ENCODE results near the gene GFPT2. TPM values are rescaled to one million over a fixed set of nuclear protein-coding genes. Genes with fewer than 3 reads are reported as not detected.
A peak's percentile ranks its signal among the peaks of the same experiment; 100 is the strongest.

GFPT2 gene
- total and polyA plus RNA-seq, 9 of the 15 experiments (the other 6 are each of a cell fraction or from before 2014, with no cell fraction given): 0.07 to 0.14 (median 0.08) TPM; not detected in 6

DNA sequence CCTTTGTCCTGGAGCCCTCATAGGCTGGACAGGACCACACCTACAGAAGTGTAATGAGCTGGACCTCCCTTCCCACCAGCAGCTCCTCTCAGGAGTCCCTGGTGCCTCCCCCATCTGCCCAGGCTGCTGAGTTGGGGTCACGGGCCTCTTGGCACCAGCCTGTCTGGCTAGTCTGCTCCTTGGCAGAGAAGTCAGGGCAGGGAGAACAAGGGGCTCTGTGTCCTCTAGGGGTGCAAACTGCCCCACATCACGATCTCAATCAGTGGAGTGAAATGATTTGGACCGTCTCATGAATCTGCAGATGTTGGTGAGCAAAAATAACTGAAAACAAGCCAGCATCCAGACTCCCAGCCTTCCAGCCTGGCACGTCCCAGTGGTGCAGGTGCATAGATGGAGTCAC, 14.9 kb upstream of the GFPT2 start:
- POLR2A ChIA-PET: no interaction called here

DNA sequence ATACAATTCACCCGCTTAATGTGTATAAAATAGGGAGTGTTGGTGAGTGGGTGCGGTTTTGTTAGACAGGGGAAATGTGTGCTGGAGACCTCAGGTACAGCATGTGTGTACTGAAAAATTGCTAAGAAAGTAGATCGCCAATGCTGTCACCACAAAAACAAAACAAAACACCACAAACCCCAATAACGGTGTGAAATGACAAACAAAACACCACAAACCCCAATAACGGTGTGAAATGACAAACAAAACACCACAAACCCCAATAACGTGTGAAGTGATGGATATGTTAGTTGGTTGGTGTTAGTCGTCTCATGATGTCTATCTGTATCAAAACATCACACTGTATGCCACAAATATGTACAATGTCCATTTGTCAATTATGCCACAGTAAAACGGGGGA, 14.2 kb upstream of the GFPT2 start:
- BruUV-seq (replicated peaks): no TSS peak
- Histone ChIP-seq H3K27ac (ENCODE audit: extremely low read depth, low read depth, low read length) (no peak overlapping the region), H3K9me3 (replicated peaks; ENCODE audit: control insufficient read depth, insufficient read depth, low read depth, low read length) (no peaks in the 10 kb centered on the region; the same call in 1 of the 2 replicates), H3K4me1 (replicated peaks in 1 of 2; ENCODE audit: control insufficient read depth in 2 of 2, insufficient read depth in 2 of 2, low read length in 2 of 2) (no peaks in the 10 kb centered on the region), H3K9ac (ENCODE audit: insufficient read depth in 1 of 2, low read depth in 2 of 2, low read length in 2 of 2) (no peak overlapping the region), H2AFZ (ENCODE audit: low read depth, low read length) (no peak overlapping the region), H4K20me1 (replicated peaks; ENCODE audit: control insufficient read depth, insufficient read depth, low read length) (0 out of 2 replicates have a peak, but pooled peaks cover 9% of the 10 kb centered on the region), H3K4me2 (ENCODE audit: insufficient read depth, low read length) (no peak overlapping the region), H3K4me3 (no peak overlapping the region), H3K36me3 (ENCODE audit: control insufficient read depth, insufficient read depth, low read length) (no peaks in the 10 kb centered on the region), H3K79me2 (ENCODE audit: control insufficient read depth, insufficient read depth, low read length) (no peaks in the 10 kb centered on the region), H3K27me3 (ENCODE audit: control insufficient read depth in 2 of 2, insufficient read depth in 2 of 2, low read length in 2 of 2) (peaks cover 41 to 68% of the 10 kb centered on the region in 2 experiments), H3K9me1 (ENCODE audit: control insufficient read depth, insufficient read depth, low read length) (no peaks in the 10 kb centered on the region)
- in situ Hi-C loops (cut with MboI): no loop called here
- no peak for FAIRE-seq
- intact Hi-C loops (cut with micrococcal nuclease): no loop called here
- no peak for DNase-seq (ENCODE audit: extremely low read depth in 1 of 4, low spot score in 3 of 4)
- 2% methylated on average over 8 of the region's 8 CpGs for WGBS (ENCODE audit: insufficient coverage, low coverage, missing lambda C conversion rate)
- no peak for TF ChIP-seq CEBPG (CRISPR knock-in tag; IDR thresholded peaks at IDR 0.05)
- TF ChIP-seq CEBPG (tag; conservative IDR thresholded peaks at IDR 0.05 in 1 of 2, IDR thresholded peaks at IDR 0.05 in 1 of 2): 0 out of 4 replicates have a peak, but pooled peaks of 1 of the 2 experiments have one; percentile 1
- TF ChIP-seq ZNF140 (CRISPR knock-in tag; IDR thresholded peaks at IDR 0.05): no peak
- ATAC-seq: no peak
- ChIA-PET POLR2A (interaction anchor here (1.1 kb wide), 1 partner anchor 9 kb away, joined by 3 read pairs; no protein-coding TSS in a partner anchor), CTCF (ENCODE audit: low intra/inter-chr PET ratio) (no interaction called here)

More for the DNA sequence above, 14.9 kb upstream of the GFPT2 start:
- H3K79me2 ChIP-seq (ENCODE audit: control insufficient read depth, insufficient read depth, low read length): no peaks in the 10 kb centered on the region
- intact Hi-C loops (cut with micrococcal nuclease): no loop called here
- WGBS (ENCODE audit: insufficient coverage, low coverage, missing lambda C conversion rate): 2% methylated on average over 4 of the region's 4 CpGs
- no peak for DNase-seq (ENCODE audit: extremely low read depth in 1 of 4, low spot score in 3 of 4)
- no peak overlapping the region for H3K4me2 ChIP-seq (ENCODE audit: insufficient read depth, low read length)
- H3K4me3 ChIP-seq: no peak overlapping the region
- no TSS peak for BruUV-seq (replicated peaks)
- H3K9me3 ChIP-seq (replicated peaks; ENCODE audit: control insufficient read depth, insufficient read depth, low read depth, low read length): no peaks in the 10 kb centered on the region; the same call in 1 of the 2 replicates
- CTCF ChIA-PET (ENCODE audit: low intra/inter-chr PET ratio): no interaction called here
- no peak overlapping the region for H3K9ac ChIP-seq (ENCODE audit: insufficient read depth in 1 of 2, low read depth in 2 of 2, low read length in 2 of 2)
- no peaks in the 10 kb centered on the region for H3K4me1 ChIP-seq (replicated peaks in 1 of 2; ENCODE audit: control insufficient read depth in 2 of 2, insufficient read depth in 2 of 2, low read length in 2 of 2)
- H3K9me1 ChIP-seq (ENCODE audit: control insufficient read depth, insufficient read depth, low read length): no peaks in the 10 kb centered on the region
- H2AFZ ChIP-seq (ENCODE audit: low read depth, low read length): no peak overlapping the region
- in situ Hi-C loops (cut with MboI): no loop called here
- FAIRE-seq: no peak
- no peak for TF ChIP-seq ZNF354B (CRISPR knock-in tag; IDR thresholded peaks at IDR 0.05)
- TF ChIP-seq HDGF (IDR thresholded peaks at IDR 0.05): no peak
- H3K36me3 ChIP-seq (ENCODE audit: control insufficient read depth, insufficient read depth, low read length): no peaks in the 10 kb centered on the region
- no peak for ATAC-seq
- no peak overlapping the region for H3K27ac ChIP-seq (ENCODE audit: extremely low read depth, low read depth, low read length)
- 0 out of 2 replicates have a peak, but pooled peaks cover 9% of the 10 kb centered on the region for H4K20me1 ChIP-seq (replicated peaks; ENCODE audit: control insufficient read depth, insufficient read depth, low read length)
- H3K27me3 ChIP-seq (ENCODE audit: control insufficient read depth in 2 of 2, insufficient read depth in 2 of 2, low read length in 2 of 2): peaks cover 38 to 64% of the 10 kb centered on the region in 2 experiments

Data from K562 (cell line).